SK-N-SH treated with all-trans-retinoic acid at 6 μM for 48 hours (cell line): ENCODE data around the gene HOMER1.
"Not testable (repeated sequence)": the region's sequence is repeated elsewhere in the genome, so short reads cannot be mapped to it uniquely, and the experiment has no call there.

Experiments
- ATAC-seq: fragments of 200-7000 bp; cut with Tn5 transposase; 3 replicates; pipeline ENCODE4 v1.9.1; 2020; ENCODE audit warnings: mild to moderate bottlenecking, moderate library complexity
- ARNTL ChIP-seq: fragments of 450-650 bp; formaldehyde crosslinking; IDR thresholded peaks from 2 replicates; pipeline ENCODE4 v1.5.0; 2020; ENCODE audit warnings: low read depth, mild to moderate bottlenecking, moderate library complexity, borderline replicate concordance
- BACH2 ChIP-seq: fragments of 250-450 bp; sonication (Bioruptor Pico); IDR thresholded peaks from 2 replicates; pipeline ENCODE4 v1.9.0; 2021; ENCODE audit warnings: mild to moderate bottlenecking, borderline replicate concordance
- CSDC2 ChIP-seq: fragments of 250-450 bp; sonication (Bioruptor Pico); IDR thresholded peaks from 2 replicates; pipeline ENCODE4 v1.5.0; 2020; ENCODE audit warnings: mild to moderate bottlenecking, moderate library complexity
- ISL1 ChIP-seq: fragments of 250-450 bp; sonication (Bioruptor Pico); IDR thresholded peaks from 2 replicates; pipeline ENCODE4 v2.1.2; 2022; ENCODE audit warnings: mild to moderate bottlenecking, moderate library complexity
- OSR1 ChIP-seq: fragments of 250-450 bp; sonication (Bioruptor Pico); IDR thresholded peaks from 2 replicates; pipeline ENCODE4 v1.8.0; 2022; ENCODE audit warnings: moderate library complexity, mild to moderate bottlenecking, inconsistent platforms
- RARB ChIP-seq: fragments of 250-450 bp; sonication (Bioruptor Pico); IDR thresholded peaks from 2 replicates; pipeline ENCODE4 v1.8.0; 2021; ENCODE audit warnings: mild to moderate bottlenecking, moderate library complexity
- SNAI2 ChIP-seq: fragments of 250-450 bp; sonication (Bioruptor Pico); IDR thresholded peaks from 2 replicates; pipeline ENCODE4 v1.5.0; 2020; ENCODE audit warnings: mild to moderate bottlenecking, moderate library complexity
- TCF4 ChIP-seq: fragments of 250-450 bp; sonication (Bioruptor Pico); IDR thresholded peaks from 2 replicates; pipeline ENCODE4 v1.8.0; 2021; ENCODE audit warnings: mild to moderate bottlenecking, moderate library complexity, borderline replicate concordance
- ZC3H10 ChIP-seq: fragments of 250-450 bp; sonication (Bioruptor Pico); IDR thresholded peaks from 2 replicates; pipeline ENCODE4 v1.5.1; 2021; ENCODE audit warnings: mild to moderate bottlenecking, moderate library complexity
- ZFP3 ChIP-seq: fragments of 250-450 bp; sonication (Bioruptor Pico); IDR thresholded peaks from 2 replicates; pipeline ENCODE4 v1.5.0; 2020; ENCODE audit warnings: mild to moderate bottlenecking, moderate library complexity
- ZNF565 ChIP-seq: fragments of 450-650 bp; formaldehyde crosslinking; conservative IDR thresholded peaks from 2 replicates; pipeline ENCODE4 v1.5.0; 2020; ENCODE audit warnings: low read depth, mild to moderate bottlenecking, moderate library complexity
- ZNF70 ChIP-seq: fragments of 450-650 bp; formaldehyde crosslinking; IDR thresholded peaks from 2 replicates; pipeline ENCODE4 v1.5.0; 2020; ENCODE audit warnings: mild to moderate bottlenecking, moderate library complexity
- ZNF8 ChIP-seq: fragments of 450-650 bp; formaldehyde crosslinking; IDR thresholded peaks from 2 replicates; pipeline ENCODE4 v1.5.0; 2020; ENCODE audit warnings: mild to moderate bottlenecking, moderate library complexity
- TF ChIP-seq, protein P1 (sequence below): fragments of 250-450 bp; sonication (Bioruptor Pico); IDR thresholded peaks from 2 replicates; pipeline ENCODE4 v1.8.0; 2020; ENCODE audit warnings: mild to moderate bottlenecking, moderate library complexity, borderline replicate concordance
- TF ChIP-seq, protein P2 (sequence below): fragments of 250-450 bp; sonication (Bioruptor Pico); IDR thresholded peaks from 2 replicates; pipeline ENCODE4 v1.5.1; 2020; ENCODE audit warnings: low read depth, mild to moderate bottlenecking, moderate library complexity
- TF ChIP-seq, protein P3 (sequence below): fragments of 250-450 bp; sonication (Bioruptor Pico); IDR thresholded peaks from 2 replicates; pipeline ENCODE4 v1.8.0; 2021; ENCODE audit warnings: low read depth, mild to moderate bottlenecking, moderate library complexity, borderline replicate concordance
- TF ChIP-seq, protein P4 (sequence below): fragments of 250-450 bp; sonication (Bioruptor Pico); IDR thresholded peaks from 2 replicates; pipeline ENCODE4 v1.5.1; 2021; ENCODE audit warnings: mild to moderate bottlenecking, moderate library complexity
- TF ChIP-seq, protein P5 (sequence below): fragments of 250-450 bp; sonication (Bioruptor Pico); IDR thresholded peaks from 2 replicates; pipeline ENCODE4 v1.5.0; 2020; ENCODE audit warnings: mild to moderate bottlenecking, moderate library complexity

The HOMER1 gene

DNA sequence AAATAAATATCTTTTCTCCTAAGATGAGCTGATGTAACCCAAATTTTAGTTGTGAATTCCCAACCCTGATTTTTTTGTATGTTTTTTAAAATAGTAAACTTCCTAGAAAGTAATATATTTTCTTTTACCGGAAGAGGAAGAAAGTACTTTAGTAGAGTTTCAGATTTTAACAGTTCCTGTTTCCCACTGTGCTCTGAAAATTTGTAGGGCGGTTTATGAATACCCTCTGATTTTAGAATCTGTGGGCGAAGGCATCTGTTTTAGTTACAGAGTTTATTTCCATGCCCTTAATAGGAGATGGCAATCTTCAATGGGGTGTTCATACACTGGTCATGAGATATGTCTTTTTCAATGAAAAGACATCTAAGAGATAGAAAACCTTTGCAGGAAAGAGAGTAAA lies 3.7 kb upstream of the HOMER1 start (continued):
- TF ChIP-seq, protein P1, sequence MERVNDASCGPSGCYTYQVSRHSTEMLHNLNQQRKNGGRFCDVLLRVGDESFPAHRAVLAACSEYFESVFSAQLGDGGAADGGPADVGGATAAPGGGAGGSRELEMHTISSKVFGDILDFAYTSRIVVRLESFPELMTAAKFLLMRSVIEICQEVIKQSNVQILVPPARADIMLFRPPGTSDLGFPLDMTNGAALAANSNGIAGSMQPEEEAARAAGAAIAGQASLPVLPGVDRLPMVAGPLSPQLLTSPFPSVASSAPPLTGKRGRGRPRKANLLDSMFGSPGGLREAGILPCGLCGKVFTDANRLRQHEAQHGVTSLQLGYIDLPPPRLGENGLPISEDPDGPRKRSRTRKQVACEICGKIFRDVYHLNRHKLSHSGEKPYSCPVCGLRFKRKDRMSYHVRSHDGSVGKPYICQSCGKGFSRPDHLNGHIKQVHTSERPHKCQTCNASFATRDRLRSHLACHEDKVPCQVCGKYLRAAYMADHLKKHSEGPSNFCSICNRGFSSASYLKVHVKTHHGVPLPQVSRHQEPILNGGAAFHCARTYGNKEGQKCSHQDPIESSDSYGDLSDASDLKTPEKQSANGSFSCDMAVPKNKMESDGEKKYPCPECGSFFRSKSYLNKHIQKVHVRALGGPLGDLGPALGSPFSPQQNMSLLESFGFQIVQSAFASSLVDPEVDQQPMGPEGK (CRISPR knock-in tag): no peak
- TF ChIP-seq ZNF8 (CRISPR knock-in tag): no peak
- TF ChIP-seq ZC3H10: no peak
- no peak for TF ChIP-seq OSR1
- TF ChIP-seq, protein P2, sequence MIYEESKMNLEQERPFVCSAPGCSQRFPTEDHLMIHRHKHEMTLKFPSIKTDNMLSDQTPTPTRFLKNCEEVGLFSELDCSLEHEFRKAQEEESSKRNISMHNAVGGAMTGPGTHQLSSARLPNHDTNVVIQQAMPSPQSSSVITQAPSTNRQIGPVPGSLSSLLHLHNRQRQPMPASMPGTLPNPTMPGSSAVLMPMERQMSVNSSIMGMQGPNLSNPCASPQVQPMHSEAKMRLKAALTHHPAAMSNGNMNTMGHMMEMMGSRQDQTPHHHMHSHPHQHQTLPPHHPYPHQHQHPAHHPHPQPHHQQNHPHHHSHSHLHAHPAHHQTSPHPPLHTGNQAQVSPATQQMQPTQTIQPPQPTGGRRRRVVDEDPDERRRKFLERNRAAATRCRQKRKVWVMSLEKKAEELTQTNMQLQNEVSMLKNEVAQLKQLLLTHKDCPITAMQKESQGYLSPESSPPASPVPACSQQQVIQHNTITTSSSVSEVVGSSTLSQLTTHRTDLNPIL (CRISPR knock-in tag): no peak
- TF ChIP-seq SNAI2: no peak
- no peak for TF ChIP-seq ZNF70
- no peak for TF ChIP-seq ZNF565 (CRISPR knock-in tag)
- TF ChIP-seq, protein P3, sequence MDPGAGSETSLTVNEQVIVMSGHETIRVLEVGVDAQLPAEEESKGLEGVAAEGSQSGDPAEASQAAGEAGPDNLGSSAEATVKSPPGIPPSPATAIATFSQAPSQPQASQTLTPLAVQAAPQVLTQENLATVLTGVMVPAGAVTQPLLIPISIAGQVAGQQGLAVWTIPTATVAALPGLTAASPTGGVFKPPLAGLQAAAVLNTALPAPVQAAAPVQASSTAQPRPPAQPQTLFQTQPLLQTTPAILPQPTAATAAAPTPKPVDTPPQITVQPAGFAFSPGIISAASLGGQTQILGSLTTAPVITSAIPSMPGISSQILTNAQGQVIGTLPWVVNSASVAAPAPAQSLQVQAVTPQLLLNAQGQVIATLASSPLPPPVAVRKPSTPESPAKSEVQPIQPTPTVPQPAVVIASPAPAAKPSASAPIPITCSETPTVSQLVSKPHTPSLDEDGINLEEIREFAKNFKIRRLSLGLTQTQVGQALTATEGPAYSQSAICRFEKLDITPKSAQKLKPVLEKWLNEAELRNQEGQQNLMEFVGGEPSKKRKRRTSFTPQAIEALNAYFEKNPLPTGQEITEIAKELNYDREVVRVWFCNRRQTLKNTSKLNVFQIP (CRISPR knock-in tag): no peak
- no peak for TF ChIP-seq ZFP3 (CRISPR knock-in tag)
- no peak for TF ChIP-seq ISL1 (CRISPR knock-in tag)
- no peak for TF ChIP-seq ARNTL
- no peak for TF ChIP-seq CSDC2 (CRISPR knock-in tag)
- no peak for TF ChIP-seq TCF4 (CRISPR knock-in tag)

DNA sequence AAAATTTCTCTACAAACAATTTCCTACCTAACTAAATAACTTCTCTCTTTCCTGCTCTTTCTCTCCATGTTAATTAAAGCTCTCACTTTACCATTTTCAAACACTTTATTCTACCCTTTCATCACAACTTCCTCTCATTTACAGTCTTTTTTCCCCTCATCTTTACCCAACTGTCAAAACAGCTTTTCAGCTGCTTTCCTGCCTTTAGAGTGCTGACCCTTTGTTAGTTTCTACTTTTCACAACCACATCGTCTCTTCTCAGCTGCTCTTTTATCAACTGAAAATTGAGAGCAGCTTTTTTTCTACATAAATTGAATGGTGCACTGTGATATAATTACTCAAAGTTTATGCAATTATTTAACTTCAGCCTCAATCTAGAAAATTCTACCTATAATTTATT lies 3.1 kb upstream of the HOMER1 start:
- no peak for ATAC-seq
- TF ChIP-seq CSDC2 (CRISPR knock-in tag) (no peak), ZC3H10 (no peak), ZFP3 (CRISPR knock-in tag) (no peak), RARB (no peak), BACH2 (CRISPR knock-in tag) (no peak)
- TF ChIP-seq, protein P3 (CRISPR knock-in tag): no peak
- TF ChIP-seq, protein P4, sequence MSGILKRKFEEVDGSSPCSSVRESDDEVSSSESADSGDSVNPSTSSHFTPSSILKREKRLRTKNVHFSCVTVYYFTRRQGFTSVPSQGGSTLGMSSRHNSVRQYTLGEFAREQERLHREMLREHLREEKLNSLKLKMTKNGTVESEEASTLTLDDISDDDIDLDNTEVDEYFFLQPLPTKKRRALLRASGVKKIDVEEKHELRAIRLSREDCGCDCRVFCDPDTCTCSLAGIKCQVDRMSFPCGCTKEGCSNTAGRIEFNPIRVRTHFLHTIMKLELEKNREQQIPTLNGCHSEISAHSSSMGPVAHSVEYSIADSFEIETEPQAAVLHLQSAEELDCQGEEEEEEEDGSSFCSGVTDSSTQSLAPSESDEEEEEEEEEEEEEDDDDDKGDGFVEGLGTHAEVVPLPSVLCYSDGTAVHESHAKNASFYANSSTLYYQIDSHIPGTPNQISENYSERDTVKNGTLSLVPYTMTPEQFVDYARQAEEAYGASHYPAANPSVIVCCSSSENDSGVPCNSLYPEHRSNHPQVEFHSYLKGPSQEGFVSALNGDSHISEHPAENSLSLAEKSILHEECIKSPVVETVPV (CRISPR knock-in tag): no peak
- TF ChIP-seq, protein P5, sequence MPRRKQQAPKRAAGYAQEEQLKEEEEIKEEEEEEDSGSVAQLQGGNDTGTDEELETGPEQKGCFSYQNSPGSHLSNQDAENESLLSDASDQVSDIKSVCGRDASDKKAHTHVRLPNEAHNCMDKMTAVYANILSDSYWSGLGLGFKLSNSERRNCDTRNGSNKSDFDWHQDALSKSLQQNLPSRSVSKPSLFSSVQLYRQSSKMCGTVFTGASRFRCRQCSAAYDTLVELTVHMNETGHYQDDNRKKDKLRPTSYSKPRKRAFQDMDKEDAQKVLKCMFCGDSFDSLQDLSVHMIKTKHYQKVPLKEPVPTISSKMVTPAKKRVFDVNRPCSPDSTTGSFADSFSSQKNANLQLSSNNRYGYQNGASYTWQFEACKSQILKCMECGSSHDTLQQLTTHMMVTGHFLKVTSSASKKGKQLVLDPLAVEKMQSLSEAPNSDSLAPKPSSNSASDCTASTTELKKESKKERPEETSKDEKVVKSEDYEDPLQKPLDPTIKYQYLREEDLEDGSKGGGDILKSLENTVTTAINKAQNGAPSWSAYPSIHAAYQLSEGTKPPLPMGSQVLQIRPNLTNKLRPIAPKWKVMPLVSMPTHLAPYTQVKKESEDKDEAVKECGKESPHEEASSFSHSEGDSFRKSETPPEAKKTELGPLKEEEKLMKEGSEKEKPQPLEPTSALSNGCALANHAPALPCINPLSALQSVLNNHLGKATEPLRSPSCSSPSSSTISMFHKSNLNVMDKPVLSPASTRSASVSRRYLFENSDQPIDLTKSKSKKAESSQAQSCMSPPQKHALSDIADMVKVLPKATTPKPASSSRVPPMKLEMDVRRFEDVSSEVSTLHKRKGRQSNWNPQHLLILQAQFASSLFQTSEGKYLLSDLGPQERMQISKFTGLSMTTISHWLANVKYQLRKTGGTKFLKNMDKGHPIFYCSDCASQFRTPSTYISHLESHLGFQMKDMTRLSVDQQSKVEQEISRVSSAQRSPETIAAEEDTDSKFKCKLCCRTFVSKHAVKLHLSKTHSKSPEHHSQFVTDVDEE (CRISPR knock-in tag): no peak
- TF ChIP-seq, all 23 proteins: peak for 0

DNA sequence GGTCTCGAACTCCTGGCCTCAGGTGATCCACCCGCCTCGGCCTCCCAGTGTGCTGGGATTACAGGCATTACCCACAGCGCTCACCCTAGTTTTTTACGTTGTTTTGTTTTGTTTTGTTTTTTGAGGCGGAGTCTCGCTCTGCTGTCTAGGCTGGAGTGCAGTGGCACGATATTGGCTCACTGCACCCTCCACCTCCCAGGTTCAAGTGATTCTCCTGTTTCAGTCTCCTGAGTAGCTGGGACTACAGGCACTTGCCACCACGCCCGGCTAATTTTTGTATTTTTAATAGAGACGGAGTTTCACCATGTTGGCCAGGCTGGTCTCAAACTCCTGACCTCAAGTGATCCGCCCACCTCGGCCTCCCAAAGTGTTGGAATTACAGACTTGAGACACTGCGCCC lies 2.4 kb upstream of the HOMER1 start:
- not testable (repeated sequence) for ATAC-seq
